PC-3 (cell line): ENCODE data around the gene MAGI1. TPM values are rescaled to one million over a fixed set of nuclear protein-coding genes. Genes with fewer than 3 reads are reported as not detected.

Experiments
- ATAC-seq: fragments of 200-7000 bp; cut with Tn5 transposase; 2 replicates; pipeline ENCODE4 v1.9.1; 2020; ENCODE audit warnings: mild to moderate bottlenecking, moderate library complexity
- BruUV-seq: library from RNA; stranded (reverse); fragments of 400-500 nt; replicated peaks from 2 replicates; lab custom pipeline; 2021; lab: Mats Ljungman, UMichigan
- CTCF ChIA-PET: fragments of 300-600 bp; sonication (Branson Sonifier 250); formaldehyde crosslinking; loops from one replicate; lab custom pipeline; 2022; ENCODE audit warnings: antibody characterized with exemption; lab: Charles Lee
- POLR2A ChIA-PET: fragments of 300-600 bp; sonication (Branson Sonifier 250); formaldehyde crosslinking; loops from one replicate; lab custom pipeline; 2022; ENCODE audit warnings: antibody characterized with exemption; ENCODE audit not compliant: unreplicated experiment; lab: Charles Lee
- DNase-seq: peaks from one replicate; pipeline ENCODE4 v3.0.0-alpha.2; 2015
- H2AFZ ChIP-seq: fragments of 300-600 bp; sonication (generic); 2 replicates; pipeline ENCODE4 v1.6.0; 2016; ENCODE audit warnings: antibody characterized with exemption, low read length
- H3F3A ChIP-seq: fragments of 300-600 bp; sonication (generic); one replicate; pipeline ENCODE4 v1.6.0; 2017; ENCODE audit warnings: antibody characterized with exemption, low read length, control low read depth, mild to moderate bottlenecking; ENCODE audit not compliant: unreplicated experiment
- H3K27ac ChIP-seq: fragments of 300-600 bp; sonication (generic); 2 replicates; pipeline ENCODE4 v1.5.1; 2016; ENCODE audit warnings: mild to moderate bottlenecking, low read length
- H3K27me3 ChIP-seq: fragments of 300-600 bp; sonication (generic); 2 replicates; pipeline ENCODE4 v1.6.1; 2016; ENCODE audit warnings: low read length, mixed read lengths
- H3K36me3 ChIP-seq: fragments of 300-600 bp; sonication (generic); 2 replicates; pipeline ENCODE4 v1.6.1; 2016; ENCODE audit warnings: low read depth, mixed run types, low read length, mixed read lengths
- H3K4me1 ChIP-seq: fragments of 300-600 bp; sonication (generic); 2 replicates; pipeline ENCODE4 v1.5.1; 2016; ENCODE audit warnings: low read length; ENCODE audit not compliant: insufficient read depth
- H3K4me2 ChIP-seq: fragments of 300-600 bp; sonication (generic); 2 replicates; pipeline ENCODE4 v1.6.0; 2016; ENCODE audit warnings: low read length
- H3K4me3 ChIP-seq: fragments of 300-600 bp; sonication (generic); 2 replicates; pipeline ENCODE4 v1.5.1; 2016; ENCODE audit warnings: mild to moderate bottlenecking, low read length, mixed read lengths
- H3K79me2 ChIP-seq: fragments of 300-600 bp; sonication (generic); 2 replicates; pipeline ENCODE4 v1.6.1; 2017; ENCODE audit warnings: low read length, mixed read lengths
- H3K9ac ChIP-seq: fragments of 300-600 bp; sonication (generic); 2 replicates; pipeline ENCODE4 v1.6.0; 2016; ENCODE audit warnings: mild to moderate bottlenecking, low read length
- H3K9me2 ChIP-seq: fragments of 300-600 bp; sonication (generic); replicated peaks from 2 replicates; pipeline ENCODE4 v1.6.1; 2016; ENCODE audit warnings: mixed run types, low read length, mixed read lengths
- H3K9me3 ChIP-seq: fragments of 300-600 bp; sonication (generic); 2 replicates; pipeline ENCODE4 v1.6.1; 2016; ENCODE audit warnings: low read length, mixed read lengths
- H4K20me1 ChIP-seq: fragments of 300-600 bp; sonication (generic); 2 replicates; pipeline ENCODE4 v1.6.1; 2016; ENCODE audit warnings: low read length, mixed read lengths
- CTCF ChIP-seq: fragments of 300-600 bp; sonication (generic); conservative IDR thresholded peaks from 2 replicates; pipeline ENCODE4 v1.5.1; 2017; ENCODE audit warnings: antibody characterized with exemption, low read depth, mild to moderate bottlenecking, low read length
- EZH2 ChIP-seq: fragments of 300-600 bp; sonication (generic); IDR thresholded peaks from one replicate; pipeline ENCODE4 v1.6.1; 2017; ENCODE audit warnings: antibody characterized with exemption, mild to moderate bottlenecking, low read length; ENCODE audit not compliant: unreplicated experiment
- EZH2phosphoT487 ChIP-seq: fragments of 300-600 bp; sonication (generic); IDR thresholded peaks from 2 replicates; pipeline ENCODE4 v1.6.1; 2018; ENCODE audit warnings: mild to moderate bottlenecking, antibody characterized with exemption, low read length, borderline replicate concordance
- intact Hi-C: fragments of 100-400 bp; cut with micrococcal nuclease; formaldehyde crosslinking; loops from 2 replicates; pipeline ENCODE4 v1.9.0; 2023
- total RNA-seq: library from RNA; depleted of rRNA; stranded (reverse); fragments of >200 nt; gene quantifications from 2 replicates; pipeline ENCODE4 v1.2.3, GENCODE V29; 2014

The MAGI1 gene
- total RNA-seq, 1 experiment from 2014 or later = 8.9 TPM

GRCh38 chr3:65587650-65588439 lies 450.9 kb downstream of the MAGI1 start:
- no peak for TF ChIP-seq EZH2phosphoT487
- no peak for TF ChIP-seq EZH2
- no peak for TF ChIP-seq CTCF
- no peak overlapping the region for H3K9ac ChIP-seq
- H3K9me3 ChIP-seq = no peaks in the 10 kb centered on the region
- no peaks in the 10 kb centered on the region for H3F3A ChIP-seq
- intact Hi-C loops = no loop called here
- CTCF ChIA-PET = no interaction called here
- no peaks in the 10 kb centered on the region for H3K79me2 ChIP-seq
- no peaks in the 10 kb centered on the region for H4K20me1 ChIP-seq
- DNase-seq (no peak), ATAC-seq (no peak)
- no peak overlapping the region for H2AFZ ChIP-seq
- no peak overlapping the region for H3K4me2 ChIP-seq
- H3K27me3 ChIP-seq = no peaks in the 10 kb centered on the region
- H3K27ac ChIP-seq = no peak overlapping the region
- no peak overlapping the region for H3K4me3 ChIP-seq
- BruUV-seq = no TSS peak
- H3K9me2 ChIP-seq = no peaks in the 10 kb centered on the region
- POLR2A ChIA-PET = no interaction called here
- no peaks in the 10 kb centered on the region for H3K4me1 ChIP-seq
- H3K36me3 ChIP-seq = no peaks in the 10 kb centered on the region

GRCh38 chr3:65584913-65585312 lies 453.8 kb downstream of the MAGI1 start:
- DNase-seq = no peak
- no peak for ATAC-seq
- Histone ChIP-seq H3K9me2 (no peaks in the 10 kb centered on the region), H3K36me3 (no peaks in the 10 kb centered on the region), H2AFZ (no peak overlapping the region), H4K20me1 (no peaks in the 10 kb centered on the region), H3K27me3 (no peaks in the 10 kb centered on the region), H3K79me2 (no peaks in the 10 kb centered on the region), H3K27ac (no peak overlapping the region), H3K4me1 (no peaks in the 10 kb centered on the region), H3K9ac (no peak overlapping the region), H3K4me3 (no peak overlapping the region), H3K4me2 (no peak overlapping the region), H3F3A (no peaks in the 10 kb centered on the region), H3K9me3 (no peaks in the 10 kb centered on the region)
- ChIA-PET CTCF (no interaction called here), POLR2A (no interaction called here)
- no TSS peak for BruUV-seq
- intact Hi-C loops = no loop called here
- TF ChIP-seq CTCF (no peak), EZH2phosphoT487 (no peak), EZH2 (no peak)

GRCh38 chr3:65584002-65584401 lies 454.7 kb downstream of the MAGI1 start:
- Histone ChIP-seq H3K9me3 (no peaks in the 10 kb centered on the region), H2AFZ (no peak overlapping the region), H3K27ac (no peak overlapping the region), H4K20me1 (no peaks in the 10 kb centered on the region), H3F3A (no peaks in the 10 kb centered on the region), H3K9ac (no peak overlapping the region), H3K79me2 (no peaks in the 10 kb centered on the region), H3K36me3 (no peaks in the 10 kb centered on the region), H3K4me3 (no peak overlapping the region), H3K9me2 (no peaks in the 10 kb centered on the region), H3K27me3 (no peaks in the 10 kb centered on the region), H3K4me1 (no peaks in the 10 kb centered on the region), H3K4me2 (no peak overlapping the region)
- ATAC-seq (no peak), DNase-seq (no peak)
- ChIA-PET CTCF (no interaction called here), POLR2A (no interaction called here)
- TF ChIP-seq EZH2phosphoT487 (no peak), CTCF (no peak), EZH2 (no peak)
- BruUV-seq = no TSS peak
- intact Hi-C loops = no loop called here
